ENCODE measurements around the gene BRINP1. TPM values are rescaled to one million over a fixed set of nuclear protein-coding genes. Genes with fewer than 3 reads are reported as not detected.

The BRINP1 gene
- total RNA-seq, 1 experiment from 2014 or later = not detected

GRCh38 chr9:119313846-119314245 is 55.4 kb downstream of the BRINP1 start:
- no peak overlapping the region for H3K4me3 ChIP-seq (ENCODE audit: low read depth, low read length, poor library complexity, severe bottlenecking)
- H3K4me1 ChIP-seq (ENCODE audit: insufficient read depth, low read length, poor library complexity, severe bottlenecking) = no peaks in the 10 kb centered on the region
- no peak overlapping the region for H3K27ac ChIP-seq (ENCODE audit: low read depth, low read length, poor library complexity, severe bottlenecking)
- H3K27me3 ChIP-seq (replicated peaks; ENCODE audit: insufficient read depth, low read depth, low read length, poor library complexity) = no peaks in the 10 kb centered on the region
- TF ChIP-seq EZH2 (IDR thresholded peaks at IDR 0.05; ENCODE audit: borderline replicate concordance, low read depth, low read length, poor library complexity, severe bottlenecking) (no peak), CTCF (conservative IDR thresholded peaks at IDR 0.05; ENCODE audit: low read depth, low read length) (no peak)
- ChIA-PET CTCF (no interaction called here), POLR2A (ENCODE audit: low non-redundant PET) (no interaction called here)
- intact Hi-C loops (cut with micrococcal nuclease; ENCODE audit: unreplicated experiment) = no loop called here
- no peaks in the 10 kb centered on the region for H3K36me3 ChIP-seq (ENCODE audit: insufficient read depth, low read length, poor library complexity, severe bottlenecking)
- BruUV-seq (replicated peaks) = no TSS peak
- no peaks in the 10 kb centered on the region for H3K9me3 ChIP-seq (ENCODE audit: low read depth, low read length, poor library complexity, severe bottlenecking)
- DNase-seq (ENCODE audit: low spot score) = no peak

GRCh38 chr9:119310741-119311140 is 58.5 kb downstream of the BRINP1 start:
- CTCF ChIA-PET = no interaction called here
- H3K9me3 ChIP-seq (ENCODE audit: low read depth, low read length, poor library complexity, severe bottlenecking) = no peaks in the 10 kb centered on the region
- H3K4me1 ChIP-seq (ENCODE audit: insufficient read depth, low read length, poor library complexity, severe bottlenecking) = no peaks in the 10 kb centered on the region
- POLR2A ChIA-PET (ENCODE audit: low non-redundant PET) = no interaction called here
- intact Hi-C loops (cut with micrococcal nuclease; ENCODE audit: unreplicated experiment) = no loop called here
- no peak overlapping the region for H3K27ac ChIP-seq (ENCODE audit: low read depth, low read length, poor library complexity, severe bottlenecking)
- TF ChIP-seq CTCF (conservative IDR thresholded peaks at IDR 0.05; ENCODE audit: low read depth, low read length) (no peak), EZH2 (IDR thresholded peaks at IDR 0.05; ENCODE audit: borderline replicate concordance, low read depth, low read length, poor library complexity, severe bottlenecking) (no peak)
- no peaks in the 10 kb centered on the region for H3K36me3 ChIP-seq (ENCODE audit: insufficient read depth, low read length, poor library complexity, severe bottlenecking)
- H3K4me3 ChIP-seq (ENCODE audit: low read depth, low read length, poor library complexity, severe bottlenecking) = no peak overlapping the region
- BruUV-seq (replicated peaks) = no TSS peak
- no peaks in the 10 kb centered on the region for H3K27me3 ChIP-seq (replicated peaks; ENCODE audit: insufficient read depth, low read depth, low read length, poor library complexity)
- DNase-seq (ENCODE audit: low spot score) = no peak

DNA sequence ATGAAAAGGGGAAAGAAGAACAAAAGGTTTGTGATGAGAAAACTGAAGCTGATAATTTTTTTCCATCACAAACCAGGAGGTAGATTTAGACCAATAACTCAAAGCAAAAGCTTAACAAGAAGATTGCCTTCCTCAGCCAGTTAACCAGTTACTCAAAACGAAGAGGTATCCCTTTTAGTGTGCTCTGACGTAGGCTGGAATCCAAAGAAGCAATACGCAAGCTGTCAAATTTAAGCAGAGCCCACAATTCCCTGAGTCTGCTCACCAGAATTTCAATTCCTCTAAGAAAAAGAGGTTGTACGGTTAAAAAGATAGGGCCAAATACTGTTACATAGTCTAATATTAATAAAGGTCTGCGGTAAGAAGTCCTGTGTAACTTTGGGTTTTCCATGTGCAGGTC is 61.8 kb downstream of the BRINP1 start:
- Histone ChIP-seq H3K4me3 (ENCODE audit: low read depth, low read length, poor library complexity, severe bottlenecking) (no peak overlapping the region), H3K4me1 (ENCODE audit: insufficient read depth, low read length, poor library complexity, severe bottlenecking) (no peaks in the 10 kb centered on the region), H3K27me3 (replicated peaks; ENCODE audit: insufficient read depth, low read depth, low read length, poor library complexity) (no peaks in the 10 kb centered on the region), H3K9me3 (ENCODE audit: low read depth, low read length, poor library complexity, severe bottlenecking) (no peaks in the 10 kb centered on the region), H3K27ac (ENCODE audit: low read depth, low read length, poor library complexity, severe bottlenecking) (no peak overlapping the region), H3K36me3 (ENCODE audit: insufficient read depth, low read length, poor library complexity, severe bottlenecking) (no peaks in the 10 kb centered on the region)
- CTCF ChIA-PET = no interaction called here
- DNase-seq (ENCODE audit: low spot score) = no peak
- no peak for TF ChIP-seq EZH2 (IDR thresholded peaks at IDR 0.05; ENCODE audit: borderline replicate concordance, low read depth, low read length, poor library complexity, severe bottlenecking)
- TF ChIP-seq CTCF (conservative IDR thresholded peaks at IDR 0.05; ENCODE audit: low read depth, low read length) = no peak
- intact Hi-C loops (cut with micrococcal nuclease; ENCODE audit: unreplicated experiment) = no loop called here
- POLR2A ChIA-PET (ENCODE audit: low non-redundant PET) = no interaction called here
- BruUV-seq (replicated peaks) = no TSS peak
